Brain microvascular endothelial cell (primary cell): ENCODE results near the gene SUMF1.

Source experiments
- DNase-seq: peaks from one replicate; pipeline ENCODE4 v3.0.0-alpha.2; 2020
- H3K27ac ChIP-seq: fragments of 250-450 bp; sonication (Bioruptor Pico); 2 replicates; pipeline ENCODE4 v1.5.1; 2020; ENCODE audit warnings: mild to moderate bottlenecking, moderate library complexity
- H3K27me3 ChIP-seq: fragments of 250-450 bp; sonication (Bioruptor Pico); replicated peaks from 2 replicates; pipeline ENCODE4 v1.5.1; 2020; ENCODE audit warnings: mild to moderate bottlenecking
- H3K36me3 ChIP-seq: fragments of 250-450 bp; sonication (Bioruptor Pico); replicated peaks from 2 replicates; pipeline ENCODE4 v1.5.1; 2020; ENCODE audit warnings: mild to moderate bottlenecking
- H3K4me3 ChIP-seq: 2 replicates; pipeline ENCODE4 v1.5.1; 2011; ENCODE audit warnings: low read depth, mild to moderate bottlenecking, control low read depth, low read length, moderate library complexity
- in situ Hi-C: cut with HindIII; loops from 2 replicates; pipeline ENCODE4 v1.10.0; 2017; ENCODE audit warnings: low sequenced_read_pairs, low pct_ligation_motif_present
- TF ChIP-seq, protein P1 (sequence below): IDR thresholded peaks from 2 replicates; pipeline ENCODE4 v1.5.1; 2011; ENCODE audit warnings: low read depth, mild to moderate bottlenecking, moderate library complexity, low read length, control low read depth, inconsistent platforms; ENCODE audit errors: missing control alignments

The SUMF1 gene

DNA sequence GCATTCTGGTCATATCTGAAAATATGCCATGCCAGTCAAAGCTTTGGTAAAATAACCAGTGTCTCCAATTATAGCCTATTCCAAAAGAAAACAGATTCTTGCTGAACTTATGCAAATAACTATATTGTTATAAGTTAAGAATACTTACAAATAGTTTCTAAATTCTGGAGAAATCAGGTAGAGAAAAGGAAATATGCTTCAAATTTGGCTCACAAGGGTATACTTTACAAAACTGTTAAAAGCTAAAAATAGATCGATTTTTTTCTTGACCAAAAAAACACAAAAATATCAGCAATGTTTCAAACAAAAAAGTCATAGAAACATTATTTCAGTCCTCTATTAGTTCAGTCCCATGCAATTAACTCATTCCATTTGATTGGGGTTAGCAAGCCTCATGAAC, 140.2 kb downstream of the SUMF1 start:
- DNase-seq = no peak
- in situ Hi-C loops = no loop called here
- H3K36me3 ChIP-seq = no peaks in the 10 kb centered on the region
- TF ChIP-seq, protein P1, sequence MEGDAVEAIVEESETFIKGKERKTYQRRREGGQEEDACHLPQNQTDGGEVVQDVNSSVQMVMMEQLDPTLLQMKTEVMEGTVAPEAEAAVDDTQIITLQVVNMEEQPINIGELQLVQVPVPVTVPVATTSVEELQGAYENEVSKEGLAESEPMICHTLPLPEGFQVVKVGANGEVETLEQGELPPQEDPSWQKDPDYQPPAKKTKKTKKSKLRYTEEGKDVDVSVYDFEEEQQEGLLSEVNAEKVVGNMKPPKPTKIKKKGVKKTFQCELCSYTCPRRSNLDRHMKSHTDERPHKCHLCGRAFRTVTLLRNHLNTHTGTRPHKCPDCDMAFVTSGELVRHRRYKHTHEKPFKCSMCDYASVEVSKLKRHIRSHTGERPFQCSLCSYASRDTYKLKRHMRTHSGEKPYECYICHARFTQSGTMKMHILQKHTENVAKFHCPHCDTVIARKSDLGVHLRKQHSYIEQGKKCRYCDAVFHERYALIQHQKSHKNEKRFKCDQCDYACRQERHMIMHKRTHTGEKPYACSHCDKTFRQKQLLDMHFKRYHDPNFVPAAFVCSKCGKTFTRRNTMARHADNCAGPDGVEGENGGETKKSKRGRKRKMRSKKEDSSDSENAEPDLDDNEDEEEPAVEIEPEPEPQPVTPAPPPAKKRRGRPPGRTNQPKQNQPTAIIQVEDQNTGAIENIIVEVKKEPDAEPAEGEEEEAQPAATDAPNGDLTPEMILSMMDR = no peak
- H3K27ac ChIP-seq = no peak overlapping the region
- no peaks in the 10 kb centered on the region for H3K27me3 ChIP-seq
- no peak overlapping the region for H3K4me3 ChIP-seq

DNA sequence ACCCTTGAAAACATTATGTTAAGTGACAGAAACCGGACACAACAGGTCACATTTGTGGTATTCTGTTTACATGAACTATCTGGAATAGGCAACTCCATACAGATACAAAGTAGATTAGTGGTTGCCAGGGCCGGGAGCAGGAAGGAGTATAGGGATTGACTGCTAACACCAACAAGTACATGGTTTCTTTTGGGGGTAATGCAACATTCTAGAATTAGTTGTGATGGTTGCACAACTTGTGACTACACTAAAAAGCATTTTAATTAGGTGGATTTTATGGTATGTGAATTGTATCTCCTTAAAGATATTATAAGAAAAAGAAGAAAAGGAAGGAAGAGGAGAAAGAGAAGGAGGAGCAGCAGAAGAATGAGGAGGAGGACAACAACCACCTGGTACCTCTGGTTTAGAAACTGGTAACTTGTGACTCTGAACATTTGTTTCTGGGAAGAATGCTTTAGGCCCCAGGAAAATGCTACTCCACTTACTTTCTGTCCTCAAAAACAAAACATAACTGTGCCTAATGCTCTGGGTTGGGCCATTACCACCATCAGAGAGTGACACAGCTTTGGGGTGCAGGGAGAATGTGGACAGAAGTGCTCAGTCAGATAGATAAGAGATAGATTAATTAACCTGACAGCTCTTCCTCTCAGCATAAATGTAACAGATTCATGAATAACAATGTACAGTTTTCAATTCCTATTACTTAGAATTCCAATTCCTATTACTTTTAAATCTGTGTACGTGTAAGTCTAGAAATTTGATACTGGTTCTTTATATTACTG, 143.6 kb downstream of the SUMF1 start:
- in situ Hi-C loops = no loop called here
- Histone ChIP-seq H3K36me3 (no peaks in the 10 kb centered on the region), H3K27ac (no peak overlapping the region), H3K4me3 (no peak overlapping the region), H3K27me3 (no peaks in the 10 kb centered on the region)
- DNase-seq = no peak
- TF ChIP-seq, protein P1 = no peak

DNA sequence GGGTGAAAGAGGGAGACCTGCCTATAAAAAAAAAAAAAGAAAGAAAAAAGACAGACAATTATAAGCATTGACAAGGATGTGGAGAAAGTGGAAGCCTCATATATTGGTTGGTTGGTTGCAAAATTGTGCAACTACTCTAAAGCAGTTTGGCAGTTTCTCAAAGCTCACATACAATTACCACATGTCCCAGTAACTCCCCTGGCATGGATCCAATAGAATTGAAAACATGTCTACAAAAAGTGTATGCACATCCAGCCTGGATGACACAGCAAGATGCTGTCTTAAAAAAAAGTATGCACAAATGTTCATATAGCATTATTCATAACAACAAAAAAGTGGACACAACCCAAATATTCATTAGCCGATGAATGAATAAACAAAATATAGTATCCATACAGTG, 144.4 kb downstream of the SUMF1 start:
- Histone ChIP-seq H3K27me3 (no peaks in the 10 kb centered on the region), H3K4me3 (no peak overlapping the region), H3K27ac (no peak overlapping the region), H3K36me3 (no peaks in the 10 kb centered on the region)
- in situ Hi-C loops = no loop called here
- TF ChIP-seq, protein P1 = no peak
- peak; percentile 40 for DNase-seq

DNA sequence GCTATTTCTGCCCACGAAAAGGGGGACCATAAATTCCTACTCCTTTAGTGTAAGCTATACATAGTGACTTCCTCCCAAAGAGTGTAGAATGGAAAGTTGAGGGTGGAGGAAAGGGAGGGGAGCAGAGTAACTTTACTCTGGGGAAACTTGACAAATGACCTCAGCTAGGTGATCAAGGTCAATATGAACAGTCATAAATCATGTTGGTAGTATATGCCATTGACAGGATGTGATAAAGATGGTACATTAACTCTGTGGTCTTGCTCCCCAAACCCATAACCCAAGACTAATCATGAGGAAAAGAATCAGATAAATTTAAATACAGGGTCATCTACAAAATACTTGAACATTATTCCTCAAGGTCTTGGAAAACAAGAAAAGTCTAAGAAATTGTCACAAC, 145.3 kb downstream of the SUMF1 start:
- Histone ChIP-seq H3K4me3 (no peak overlapping the region), H3K27me3 (no peaks in the 10 kb centered on the region), H3K27ac (no peak overlapping the region), H3K36me3 (peaks cover 2% of the 10 kb centered on the region)
- no peak for DNase-seq
- TF ChIP-seq, protein P1 = no peak
- in situ Hi-C loops = no loop called here

DNA sequence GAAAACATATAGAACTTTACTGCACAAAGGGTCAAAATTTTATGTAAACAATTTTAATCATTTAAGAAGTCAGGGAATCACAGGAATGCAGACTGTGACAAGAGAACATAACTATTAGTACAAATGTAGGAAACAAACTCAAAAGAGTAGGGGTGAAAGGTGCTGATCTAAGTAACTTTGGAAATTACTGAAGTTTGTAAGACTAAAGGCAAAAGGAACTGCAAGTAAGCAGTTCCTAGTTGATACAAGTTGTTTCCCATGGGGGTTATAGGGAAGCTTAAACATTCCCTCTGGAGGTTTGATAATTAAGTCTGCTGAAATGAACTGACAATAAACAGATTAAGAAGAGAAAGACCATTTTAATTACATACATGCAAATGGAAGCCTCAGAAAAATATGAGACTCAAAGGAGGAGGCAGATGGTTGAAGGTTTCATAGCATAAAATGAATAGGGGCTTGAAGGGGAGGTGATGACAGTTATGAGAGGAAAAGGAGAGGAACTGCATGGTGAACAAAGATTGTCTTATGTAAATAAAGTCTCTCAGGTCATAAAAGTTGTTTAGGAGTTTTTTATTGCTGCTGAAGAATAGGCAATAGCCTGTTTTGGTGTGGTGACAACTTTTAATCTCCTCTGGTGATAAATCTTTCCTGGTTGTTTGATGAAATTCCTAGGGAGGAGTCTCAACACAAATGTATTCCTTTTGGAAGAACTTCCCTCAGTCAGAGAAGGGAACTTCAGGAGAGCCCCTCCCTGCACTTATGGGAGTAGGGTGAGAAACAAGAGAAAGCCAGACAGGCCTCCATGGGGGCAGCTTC, 146.8 kb downstream of the SUMF1 start:
- Histone ChIP-seq H3K27me3 (no peaks in the 10 kb centered on the region), H3K4me3 (no peak overlapping the region), H3K36me3 (peaks cover 3% of the 10 kb centered on the region), H3K27ac (no peak overlapping the region)
- DNase-seq = no peak
- TF ChIP-seq, protein P1 = no peak
- in situ Hi-C loops = no loop called here
